Stimulated activated CD4-positive, alpha-beta T cell treated with anti-CD3 and anti-CD28 coated beads, TNF-alpha, amount 100 ng/mL, for 48 hours (primary cell): ENCODE measurements around the gene CYP2C9.

Source experiments
- DNase-seq, 3 donors: peaks; one replicate each; pipeline ENCODE4 v3.0.0-alpha.2; 2020; ENCODE audit warnings: low read depth in 3 of 3

Gene CYP2C9

GRCh38 chr10:95039281-95039680 is 100.8 kb downstream of the CYP2C9 start:
- no peak for DNase-seq
